Effector memory CD8-positive, alpha-beta T cell (primary cell): Measurements from ENCODE around the gene GPRC5D.
A peak's percentile ranks its signal among the peaks of the same experiment; 100 is the strongest.

Experiments used
- ATAC-seq: fragments of 150-1000 bp; cut with Tn5 transposase; replicated peaks from 2 replicates; pipeline ENCODE4 v1.10.0; 2021; ENCODE audit warnings: mild to moderate bottlenecking, moderate library complexity
- DNase-seq, 3 experiments: peaks; one replicate each; pipeline ENCODE4 v3.0.0; 2021
- H3K27ac Mint-ChIP-seq, 2 donors: one replicate each; pipeline ENCODE4 v1.8.0; 2022; ENCODE audit warnings: mild to moderate bottlenecking in 2 of 2, mixed read lengths in 2 of 2, moderate library complexity in 2 of 2
- H3K27me3 Mint-ChIP-seq, 2 donors: one replicate each; pipeline ENCODE4 v1.8.0; 2022; ENCODE audit warnings: mixed read lengths in 2 of 2
- H3K36me3 Mint-ChIP-seq: one replicate; pipeline ENCODE4 v1.8.0; 2022; ENCODE audit warnings: mild to moderate bottlenecking, moderate library complexity, mixed read lengths; ENCODE audit not compliant: insufficient read depth
- H3K4me1 Mint-ChIP-seq, 2 donors: one replicate each; pipeline ENCODE4 v1.8.0; 2022; ENCODE audit warnings: low read depth in 2 of 2, mixed read lengths in 2 of 2
- H3K4me3 Mint-ChIP-seq, 2 donors: one replicate each; pipeline ENCODE4 v1.8.0; 2022; ENCODE audit warnings: mild to moderate bottlenecking in 2 of 2, mixed read lengths in 2 of 2, moderate library complexity in 2 of 2
- H3K9me3 Mint-ChIP-seq, 2 donors: one replicate each; pipeline ENCODE4 v1.8.0; 2022; ENCODE audit warnings: mixed read lengths in 2 of 2
- total RNA-seq, 9 experiments: gene quantifications; one replicate each; lab custom pipeline; 2026; lab: John Stamatoyannopoulos, UW

Gene GPRC5D
- total RNA-seq, result 0 to 0.07 (median 0) reads per million in 9 experiments

DNA sequence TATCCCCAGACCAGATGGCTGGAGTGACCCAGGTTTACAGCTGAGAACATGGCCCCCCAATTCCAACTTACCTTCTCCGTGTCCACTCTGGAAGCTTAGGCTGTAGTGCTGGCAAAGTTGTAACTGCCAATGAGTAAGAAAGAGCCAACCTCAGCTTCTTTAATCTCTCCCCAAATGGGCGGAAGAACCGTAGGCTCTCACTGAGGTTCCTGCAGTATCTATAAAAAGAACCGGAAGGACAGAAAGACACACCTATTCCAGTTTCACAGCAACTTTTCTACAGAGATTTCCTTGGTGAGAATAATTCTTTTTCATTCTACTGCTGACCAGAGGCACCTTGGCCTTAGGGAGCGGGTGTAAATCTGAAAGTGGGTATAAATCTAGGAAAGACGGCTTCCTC lies at the start of gene GPRC5D:
GPRC5D (minus strand) TSS at position 135 of the 400 bp plus-strand sequence. CDS start 1,786 bp downstream, outside the sequence.
- Mint-ChIP-seq H3K9me3 (no peaks in the 10 kb centered on the region), H3K27ac (no peak within 1 kb of the TSS), H3K4me1 (no peaks in the 10 kb centered on the region), H3K27me3 (peaks cover 15 to 22% of the 10 kb centered on the region in 2 donors), H3K4me3 (no peak within 1 kb of the TSS), H3K36me3 (no peaks in the 10 kb centered on the region)
- DNase-seq (no peak), ATAC-seq (no peak)

GRCh38 chr12:13001775-13002040 lies 49.7 kb upstream of the GPRC5D start:
- peaks cover 25 to 37% of the 10 kb centered on the region in 2 donors for H3K4me1 Mint-ChIP-seq
- ATAC-seq, result no peak
- H3K9me3 Mint-ChIP-seq, result no peaks in the 10 kb centered on the region
- peaks cover 3% of the 10 kb centered on the region for H3K36me3 Mint-ChIP-seq
- peak overlapping the region in 1 of 2 donors; percentile 57 for H3K27ac Mint-ChIP-seq
- peak overlapping the region; percentile 77 to 84 for H3K4me3 Mint-ChIP-seq
- H3K27me3 Mint-ChIP-seq, result no peaks in the 10 kb centered on the region
- DNase-seq, result no peak

DNA sequence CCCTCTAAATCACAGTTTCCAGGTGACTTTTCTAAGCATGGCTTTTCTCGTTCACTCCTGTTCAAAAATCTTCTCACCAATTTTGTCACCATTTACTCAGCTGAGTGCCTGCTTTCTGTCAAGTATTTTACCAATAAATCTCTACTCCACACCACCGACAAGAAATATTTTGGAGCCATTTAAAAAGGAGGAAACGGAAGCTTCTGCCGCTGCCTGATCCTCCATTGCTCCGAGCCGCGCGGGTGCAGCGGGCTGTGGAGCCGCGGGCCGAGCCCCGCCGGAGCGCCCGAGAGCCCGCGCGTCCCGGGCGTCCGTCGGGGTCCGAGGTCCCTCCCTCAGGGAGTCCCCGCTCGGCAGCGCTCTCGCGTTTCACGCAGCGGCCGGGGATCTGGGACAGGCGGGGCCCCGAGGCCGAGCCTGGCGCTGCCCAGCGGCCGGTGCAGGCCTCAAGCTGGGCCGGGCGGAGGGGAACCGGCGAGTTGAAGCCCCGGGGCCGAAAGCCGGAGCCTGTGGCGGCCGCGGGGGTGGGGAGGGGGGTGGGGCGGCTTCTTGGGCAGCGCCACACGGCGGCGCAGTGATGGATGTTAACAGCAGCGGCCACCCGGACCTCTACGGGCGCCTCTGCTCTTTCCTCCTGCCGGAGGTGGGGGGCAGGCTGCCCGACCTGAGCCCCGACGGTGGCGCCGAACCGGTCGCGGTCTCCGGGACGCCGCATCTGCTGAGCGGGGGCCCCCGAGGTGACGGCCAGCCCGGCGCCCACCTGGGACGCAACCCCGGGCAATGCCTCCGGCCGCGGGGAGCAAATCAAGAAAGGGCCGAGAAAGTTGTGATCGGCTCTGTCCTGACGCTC lies 49.2 kb upstream of the GPRC5D start:
- Mint-ChIP-seq H3K36me3 (peaks cover 3% of the 10 kb centered on the region), H3K27me3 (no peaks in the 10 kb centered on the region), H3K4me1 (peaks cover 25 to 37% of the 10 kb centered on the region in 2 donors), H3K9me3 (no peaks in the 10 kb centered on the region), H3K27ac (peak overlapping the region; percentile 81 to 87), H3K4me3 (peak overlapping the region; percentile 88 to 93)
- ATAC-seq, result peak; percentile 16
- peak; percentile 19 to 31 (median 24) for DNase-seq

- H3K9me3 Mint-ChIP-seq, result no peaks in the 10 kb centered on the region
- peaks cover 3% of the 10 kb centered on the region for H3K36me3 Mint-ChIP-seq
- peak overlapping the region; percentile 88 to 93 for H3K4me3 Mint-ChIP-seq
- DNase-seq (no peak), ATAC-seq (peak; percentile 35)
- peak overlapping the region; percentile 81 to 87 for H3K27ac Mint-ChIP-seq
- H3K4me1 Mint-ChIP-seq, result peaks cover 25 to 37% of the 10 kb centered on the region in 2 donors
- no peaks in the 10 kb centered on the region for H3K27me3 Mint-ChIP-seq
Observed at GRCh38 chr12:13000616-13000924, 48.6 kb upstream of the GPRC5D start.

DNA sequence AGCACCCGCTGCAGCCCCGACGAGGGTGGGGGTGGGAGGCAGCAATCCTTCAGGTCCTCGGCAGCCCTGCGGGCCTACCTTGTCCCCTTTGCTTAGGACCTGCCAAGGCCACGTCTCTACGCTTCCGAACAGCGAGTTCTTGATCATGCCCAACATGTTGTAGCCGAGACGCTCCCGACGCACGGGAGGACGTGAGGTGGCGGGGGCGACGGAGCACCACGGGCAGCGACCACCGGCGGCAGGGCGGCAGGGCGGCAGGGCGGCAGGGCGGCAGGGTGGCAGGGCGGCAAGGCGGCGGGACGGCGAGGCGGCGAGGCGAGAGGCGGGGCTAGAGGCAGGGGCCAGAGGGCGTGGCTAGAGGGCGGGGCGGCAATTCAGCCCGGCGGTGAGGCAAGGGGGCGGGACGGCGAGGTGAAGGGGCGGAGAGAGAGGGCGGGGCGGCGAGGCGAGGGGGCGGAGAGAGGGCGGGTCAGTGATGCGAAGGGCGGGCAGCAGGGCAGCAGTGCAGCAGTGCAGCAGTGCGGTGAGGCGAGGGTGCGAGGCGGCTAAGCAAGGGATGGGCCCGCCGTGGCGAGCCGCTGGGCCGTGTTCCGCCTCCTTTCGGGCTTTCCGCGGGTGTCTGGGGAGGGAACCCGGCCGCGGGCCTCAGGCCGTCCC lies 48.1 kb upstream of the GPRC5D start, which contains the start of gene HEBP1:
HEBP1 (minus strand) TSS at position 307 of the 657 bp plus-strand sequence; CDS start at position 156, 151 bp downstream.
- H3K9me3 Mint-ChIP-seq, result no peaks in the 10 kb centered on the region
- H3K27ac Mint-ChIP-seq, result peak within 1 kb of the TSS; percentile 81 to 87
- H3K27me3 Mint-ChIP-seq, result no peaks in the 10 kb centered on the region
- DNase-seq (peak; percentile 96 to 97 (median 97)), ATAC-seq (peak; percentile 89)
- peaks cover 25 to 37% of the 10 kb centered on the region in 2 donors for H3K4me1 Mint-ChIP-seq
- H3K36me3 Mint-ChIP-seq, result peaks cover 3% of the 10 kb centered on the region
- peak within 1 kb of the TSS; percentile 88 to 93 for H3K4me3 Mint-ChIP-seq

DNA sequence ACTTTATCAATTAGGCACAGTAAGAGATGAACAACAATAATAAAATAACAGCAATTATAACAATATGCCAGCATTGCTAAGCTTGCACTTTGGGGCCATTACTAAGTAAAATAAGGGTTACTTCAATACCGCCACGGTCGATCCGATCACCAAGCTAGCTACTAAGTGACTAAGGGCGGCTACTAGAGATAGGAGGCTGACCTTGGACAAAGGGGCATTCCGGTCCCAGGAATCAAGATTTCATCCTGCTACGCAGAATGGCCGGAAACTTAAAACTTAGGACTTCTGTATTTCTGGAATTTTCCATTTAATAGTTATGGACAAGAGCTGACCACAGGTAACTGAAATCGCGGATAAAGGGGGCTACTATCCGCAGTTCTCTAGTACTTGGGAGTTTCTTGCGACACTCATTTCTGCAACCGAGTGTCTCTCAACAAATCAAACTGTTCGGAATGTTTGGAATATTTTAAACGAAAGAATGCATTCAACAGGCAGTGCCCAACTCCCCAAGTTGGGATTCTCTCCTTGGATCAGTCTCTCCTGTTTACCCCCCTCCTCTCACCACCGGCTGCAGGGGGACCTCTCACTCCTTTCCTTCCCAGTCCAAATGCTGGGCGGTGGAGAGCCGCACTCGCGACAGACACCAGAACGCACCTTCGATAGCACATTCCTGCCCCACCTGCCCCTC lies 47.4 kb upstream of the GPRC5D start:
- peak overlapping the region; percentile 81 to 87 for H3K27ac Mint-ChIP-seq

GRCh38 chr12:12998248-12998647 lies 46.3 kb upstream of the GPRC5D start:
- peaks cover 25 to 37% of the 10 kb centered on the region in 2 donors for H3K4me1 Mint-ChIP-seq
- DNase-seq (no peak), ATAC-seq (no peak)
- H3K27ac Mint-ChIP-seq, result no peak overlapping the region
- no peak overlapping the region for H3K4me3 Mint-ChIP-seq
- H3K36me3 Mint-ChIP-seq, result peaks cover 3% of the 10 kb centered on the region
- H3K27me3 Mint-ChIP-seq, result no peaks in the 10 kb centered on the region
- no peaks in the 10 kb centered on the region for H3K9me3 Mint-ChIP-seq

More for the DNA sequence above, 47.4 kb upstream of the GPRC5D start:
- Mint-ChIP-seq H3K27me3 (no peaks in the 10 kb centered on the region), H3K4me3 (peak overlapping the region; percentile 88 to 93), H3K4me1 (peaks cover 25 to 37% of the 10 kb centered on the region in 2 donors), H3K9me3 (no peaks in the 10 kb centered on the region), H3K36me3 (peaks cover 3% of the 10 kb centered on the region)
- ATAC-seq (no peak), DNase-seq (no peak)

GRCh38 chr12:12997734-12998133 lies 45.8 kb upstream of the GPRC5D start:
- ATAC-seq (no peak), DNase-seq (no peak)
- peaks cover 27 to 37% of the 10 kb centered on the region in 2 donors for H3K4me1 Mint-ChIP-seq
- H3K27me3 Mint-ChIP-seq, result no peaks in the 10 kb centered on the region
- H3K36me3 Mint-ChIP-seq, result peaks cover 3% of the 10 kb centered on the region
- no peaks in the 10 kb centered on the region for H3K9me3 Mint-ChIP-seq
- H3K4me3 Mint-ChIP-seq, result no peak overlapping the region
- H3K27ac Mint-ChIP-seq, result no peak overlapping the region

- Mint-ChIP-seq H3K27ac (no peak overlapping the region), H3K4me1 (peaks cover 27 to 37% of the 10 kb centered on the region in 2 donors), H3K4me3 (peak overlapping the region in 1 of 2 donors; percentile 17), H3K9me3 (no peaks in the 10 kb centered on the region), H3K27me3 (no peaks in the 10 kb centered on the region), H3K36me3 (peaks cover 3% of the 10 kb centered on the region)
- ATAC-seq (no peak), DNase-seq (no peak)
Observed at GRCh38 chr12:12997156-12997555, 45.2 kb upstream of the GPRC5D start.

DNA sequence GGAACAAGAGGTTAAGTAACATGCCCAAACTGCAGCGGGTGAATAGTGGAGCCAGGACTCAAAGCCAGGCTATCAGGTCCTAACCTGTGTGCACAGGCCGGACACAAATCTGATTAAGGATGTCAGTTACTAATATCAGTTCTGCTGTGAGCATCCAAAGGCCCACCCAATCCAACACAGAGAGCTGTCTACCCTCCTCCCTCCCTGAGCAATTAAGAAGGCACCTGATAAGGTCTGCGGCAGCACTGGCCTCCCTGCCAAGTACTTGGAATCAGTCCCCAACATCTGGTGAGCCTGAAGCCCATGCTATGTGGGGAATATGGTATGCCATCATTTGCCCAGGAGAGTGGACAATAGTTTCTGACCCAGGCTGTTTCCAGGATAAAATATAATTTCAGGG lies 44.2 kb upstream of the GPRC5D start:
- H3K9me3 Mint-ChIP-seq, result no peaks in the 10 kb centered on the region
- no peak overlapping the region for H3K27ac Mint-ChIP-seq
- H3K36me3 Mint-ChIP-seq, result peaks cover 3% of the 10 kb centered on the region
- ATAC-seq, result no peak
- no peaks in the 10 kb centered on the region for H3K27me3 Mint-ChIP-seq
- no peak overlapping the region for H3K4me3 Mint-ChIP-seq
- peaks cover 21 to 31% of the 10 kb centered on the region in 2 donors for H3K4me1 Mint-ChIP-seq
- no peak for DNase-seq

- no peak overlapping the region for H3K4me3 Mint-ChIP-seq
- no peaks in the 10 kb centered on the region for H3K36me3 Mint-ChIP-seq
- DNase-seq (no peak), ATAC-seq (no peak)
- H3K27ac Mint-ChIP-seq, result no peak overlapping the region
- H3K27me3 Mint-ChIP-seq, result no peaks in the 10 kb centered on the region
- H3K4me1 Mint-ChIP-seq, result peaks cover 16 to 25% of the 10 kb centered on the region in 2 donors
- H3K9me3 Mint-ChIP-seq, result no peaks in the 10 kb centered on the region
Observed at GRCh38 chr12:12995088-12995487, 43.1 kb upstream of the GPRC5D start.

GRCh38 chr12:12993367-12993766 lies 41.4 kb upstream of the GPRC5D start:
- Mint-ChIP-seq H3K4me3 (peak overlapping the region in 1 of 2 donors; percentile 23), H3K27me3 (no peaks in the 10 kb centered on the region), H3K9me3 (no peaks in the 10 kb centered on the region), H3K4me1 (peaks cover 9 to 10% of the 10 kb centered on the region in 2 donors), H3K27ac (peak overlapping the region in 1 of 2 donors; percentile 63), H3K36me3 (no peaks in the 10 kb centered on the region)
- DNase-seq (no peak), ATAC-seq (no peak)

GRCh38 chr12:12992418-12993130 lies 40.6 kb upstream of the GPRC5D start:
- H3K27me3 Mint-ChIP-seq, result no peaks in the 10 kb centered on the region
- H3K4me3 Mint-ChIP-seq, result peak overlapping the region in 1 of 2 donors; percentile 23
- H3K36me3 Mint-ChIP-seq, result no peaks in the 10 kb centered on the region
- ATAC-seq (no peak), DNase-seq (no peak)
- H3K4me1 Mint-ChIP-seq, result peaks cover 5 to 9% of the 10 kb centered on the region in 2 donors
- H3K9me3 Mint-ChIP-seq, result no peaks in the 10 kb centered on the region
- peak overlapping the region in 1 of 2 donors; percentile 63 for H3K27ac Mint-ChIP-seq
